Heart right ventricle (tissue), 16 donors: ENCODE results near the gene KLHL29. TPM values are rescaled to one million over a fixed set of nuclear protein-coding genes. Genes with fewer than 3 reads are reported as not detected.

ENCODE experiments used
- ATAC-seq, 8 donors: fragments of 200-7000 bp; cut with Tn5 transposase; one replicate each; pipeline ENCODE4 v1.9.1; 2020; ENCODE audit warnings: mild to moderate bottlenecking in 8 of 8, moderate library complexity in 8 of 8, moderate number of reproducible peaks in 1 of 8
- DNase-seq, 2 donors: peaks; one replicate each; pipeline ENCODE4 v3.0.0-alpha.2; 2020
- H3K27ac ChIP-seq, 10 donors: fragments of 200-600 bp; sonication (generic) in 2 of 10; one replicate each; pipeline versions ENCODE4 v1.5.0 to v1.8.0; 2020 to 2022; ENCODE audit warnings: mild to moderate bottlenecking in 3 of 10
- H3K27me3 ChIP-seq, 7 donors: fragments of 200-600 bp; one replicate each; pipeline ENCODE4 v1.8.0; 2021 to 2022; ENCODE audit warnings: mild to moderate bottlenecking in 2 of 7
- H3K36me3 ChIP-seq, 9 donors: fragments of 200-600 bp; sonication (generic) in 1 of 9; one replicate each; pipeline versions ENCODE4 v1.5.0 to v1.8.0; 2020 to 2022; ENCODE audit warnings: mild to moderate bottlenecking in 2 of 9
- H3K4me1 ChIP-seq, 9 donors: fragments of 200-600 bp; sonication (generic) in 1 of 9; one replicate each; pipeline versions ENCODE4 v1.5.0 to v1.8.0; 2020 to 2022; ENCODE audit warnings: mild to moderate bottlenecking in 4 of 9
- H3K4me3 ChIP-seq, 10 donors: fragments of 200-600 bp; sonication (generic) in 2 of 10; one replicate each; pipeline versions ENCODE4 v1.5.0 to v1.8.0; 2020 to 2022; ENCODE audit warnings: mild to moderate bottlenecking in 7 of 10, moderate library complexity in 2 of 10
- H3K9me3 ChIP-seq, 11 donors: fragments of 200-600 bp in 10 of 11; sonication (generic) in 2 of 11; one replicate each; pipeline versions ENCODE4 v1.5.0 to v1.8.0; 2013 to 2022; ENCODE audit warnings: mild to moderate bottlenecking in 2 of 11, control low read depth in 1 of 11, moderate library complexity in 1 of 11
- CTCF ChIP-seq, 9 donors: fragments of 200-600 bp; sonication (generic) in 2 of 9; IDR thresholded peaks; one replicate each; pipeline versions ENCODE4 v1.5.0 to v1.8.0; 2021 to 2022; ENCODE audit warnings: antibody characterized with exemption in 9 of 9, mild to moderate bottlenecking in 5 of 9, moderate library complexity in 1 of 9
- WGBS, 2 donors: extraction: QIAGEN DNeasy Blood & Tissue Kit; methylation state at CpG; one replicate each; pipeline ENCODE4 v1.1.7; 2013; ENCODE audit warnings: inconsistent platforms in 1 of 2; 5-methylcytosine and 5-hydroxymethylcytosine counted together
- intact Hi-C, 10 donors: fragments of 100-400 bp; cut with DNase I; formaldehyde crosslinking; loops; one replicate each; pipeline versions ENCODE4 v1.11.1 to v1.14.2; 2022
- polyA plus RNA-seq, 2 donors: library from polyadenylated mRNA; stranded (reverse); fragments of 200-250 nt; gene quantifications; one replicate each; pipeline ENCODE4 v1.2.3, GENCODE V29; 2013
- total RNA-seq, 10 donors: library from RNA; stranded (reverse); fragmentation: NEBNext Ultra II Directional in 3 of 10; extraction: Animal tissue kit (Norgen Biotek cat#: 25700) in 3 of 10; gene quantifications; one replicate each; pipeline versions ENCODE4 v1.2.1 to v1.2.4, GENCODE V29; 2021 to 2023
- donor health status: Arrhythmogenic right ventricular cardiomyopathy.
- donor health status: ischemic (EF 13 %, LVEDD 7.1; RV severe dilation, severe dysfunction).
- donor health status: healthy with polysubstance abuse.
- donor health status: DM: no; HTN: yes; CAD: no.
- donor health status: DM: no; HTN: no; CAD: no.
- donor health status: ischemic (EF 25% LVEDD 6.9; RV normal size, moderate dysfunction).
- donor health status: ischemic (EF 25% LVEDD 5.7; RV mildly dilated, moderate dysfunction).
- donor health status: healthy.
- donor health status: DM: yes; HTN: yes; CAD: no.
- donor health status: Ischemic cardiomyopathy.
- donor health status: ischemic (EF 35%, LVEDD 5.7; RV mildly dilated, moderate dysfunction).
- donor health status: nonischemic (EF 11% LVEDD 7.7; RV severe dilation, severe dysfunction).
- donor health status: DM: yes; HTN: yes; CAD: no.
- donor health status: PGD.
- donor health status: ischemic (EF 29% LVEDD 5.4; RV normal size, mild dysfunction).
- donor health status: nonischemic (EF 23%, LVEDD 6.1; RV moderate dilation, normal function).

KLHL29 gene
- total and polyA plus RNA-seq, 12 donors: 0.71 to 1.5 (median 1.0) TPM

DNA sequence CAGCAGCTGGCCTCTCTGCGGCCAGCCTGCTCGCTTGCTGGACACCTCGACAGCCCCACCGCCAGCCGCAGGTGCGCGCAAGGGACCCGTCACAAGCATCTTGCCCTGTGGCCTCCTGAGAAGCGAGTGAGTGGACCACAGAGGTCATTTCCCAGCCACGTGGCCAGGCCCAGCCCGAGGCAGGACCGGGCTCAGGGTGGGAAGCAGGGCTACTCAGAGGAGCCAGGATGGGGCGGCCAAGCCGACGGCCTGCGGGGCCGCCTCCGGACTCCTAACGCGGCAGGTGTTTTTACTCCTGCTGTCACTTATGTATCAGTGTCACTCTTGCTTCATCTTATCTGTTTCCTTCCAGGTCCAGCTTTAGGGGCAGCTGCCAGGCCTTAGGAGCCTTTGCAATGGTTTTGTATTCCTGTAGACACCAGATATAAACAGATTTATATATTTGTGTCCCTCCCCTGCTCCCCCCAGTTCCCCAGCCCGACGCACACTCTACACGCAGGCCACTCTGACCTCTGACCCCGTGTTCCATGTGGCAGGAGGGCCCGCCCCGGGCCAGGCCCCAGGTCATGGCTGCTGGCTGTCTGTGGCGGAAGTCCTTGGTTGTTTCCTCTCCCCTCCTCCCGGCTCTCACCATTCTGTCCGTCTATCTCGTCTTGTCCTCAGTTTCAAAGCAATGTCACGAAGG lies 305.6 kb downstream of the KLHL29 start:
- ATAC-seq (peak in 3 of 8 donors; percentile 32 to 50 (median 41)), DNase-seq (peak; percentile 25 to 55)
- peaks cover 0 to 6% (median 0%) of the 10 kb centered on the region in 7 donors for H3K27me3 ChIP-seq
- no peak overlapping the region for H3K4me3 ChIP-seq
- WGBS, 2 donors: 72 to 77% methylated on average over 31 of the region's 31 CpGs
- H3K36me3 ChIP-seq: peaks cover 0 to 12% (median 0%) of the 10 kb centered on the region in 9 donors
- no peaks in the 10 kb centered on the region for H3K9me3 ChIP-seq
- no peak overlapping the region for H3K27ac ChIP-seq
- intact Hi-C loops: no loop called here
- no peak for TF ChIP-seq CTCF (IDR thresholded peaks at IDR 0.05)
- no peaks in the 10 kb centered on the region for H3K4me1 ChIP-seq

- 86 to 90% methylated on average over 10 of the region's 10 CpGs for WGBS, 2 donors
Measured at GRCh38 chr2:23691106-23691470, 306.1 kb downstream of the KLHL29 start.

DNA sequence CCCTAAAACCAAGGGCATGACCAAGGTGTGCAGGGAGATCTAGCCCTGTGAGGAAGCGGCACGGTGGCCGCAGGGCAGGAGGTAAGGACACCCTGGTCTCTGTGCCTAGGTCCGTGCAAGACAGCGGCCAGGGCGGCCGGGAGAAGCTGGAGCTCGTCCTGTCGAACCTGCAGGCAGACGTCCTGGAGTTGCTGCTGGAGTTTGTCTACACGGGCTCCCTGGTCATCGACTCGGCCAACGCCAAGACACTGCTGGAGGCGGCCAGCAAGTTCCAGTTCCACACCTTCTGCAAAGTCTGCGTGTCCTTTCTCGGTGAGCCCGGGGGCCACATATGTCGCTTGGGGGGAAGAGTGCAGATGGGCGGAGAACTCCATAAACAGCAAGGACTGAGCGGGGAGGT lies 306.6 kb downstream of the KLHL29 start:
- TF ChIP-seq CTCF (IDR thresholded peaks at IDR 0.05): no peak
- Histone ChIP-seq H3K9me3 (no peaks in the 10 kb centered on the region), H3K4me1 (no peaks in the 10 kb centered on the region), H3K4me3 (no peak overlapping the region), H3K27me3 (no peaks in the 10 kb centered on the region), H3K27ac (no peak overlapping the region), H3K36me3 (peaks cover 0 to 21% (median 0%) of the 10 kb centered on the region in 9 donors)
- WGBS, 2 donors: 97 to 98% methylated on average over 21 of the region's 21 CpGs
- intact Hi-C loops: no loop called here
- no peak for ATAC-seq
- no peak for DNase-seq

More at GRCh38 chr2:23691106-23691470, 306.1 kb downstream of the KLHL29 start:
- Histone ChIP-seq H3K9me3 (no peaks in the 10 kb centered on the region), H3K4me3 (no peak overlapping the region), H3K27ac (no peak overlapping the region), H3K36me3 (peaks cover 0 to 16% (median 0%) of the 10 kb centered on the region in 9 donors), H3K4me1 (no peaks in the 10 kb centered on the region), H3K27me3 (peaks cover 0 to 1% (median 0%) of the 10 kb centered on the region in 7 donors)
- ATAC-seq (no peak), DNase-seq (no peak)
- intact Hi-C loops: no loop called here
- no peak for TF ChIP-seq CTCF (IDR thresholded peaks at IDR 0.05)

- H3K9me3 ChIP-seq: no peaks in the 10 kb centered on the region
- no peak for DNase-seq
- TF ChIP-seq CTCF (IDR thresholded peaks at IDR 0.05): no peak
- H3K36me3 ChIP-seq: peaks cover 0 to 23% (median 0%) of the 10 kb centered on the region in 9 donors
- no peak overlapping the region for H3K4me3 ChIP-seq
- intact Hi-C loops: no loop called here
- H3K27ac ChIP-seq: no peak overlapping the region
- H3K4me1 ChIP-seq: no peaks in the 10 kb centered on the region
- no peaks in the 10 kb centered on the region for H3K27me3 ChIP-seq
- no peak for ATAC-seq
- 95 to 98% methylated on average over 14 of the region's 14 CpGs for WGBS, 2 donors
Measured at GRCh38 chr2:23692263-23692662, 307.3 kb downstream of the KLHL29 start.
